Fibroblast of peridontal ligament (primary cell): Measurements from ENCODE around the gene CISH.
A peak's percentile ranks its signal among the peaks of the same experiment; 100 is the strongest.

ENCODE experiments used
- DNase-seq: peaks from one replicate; pipeline ENCODE4 v3.0.0-alpha.2; 2010; ENCODE audit errors: extremely low read depth

Gene CISH

DNA sequence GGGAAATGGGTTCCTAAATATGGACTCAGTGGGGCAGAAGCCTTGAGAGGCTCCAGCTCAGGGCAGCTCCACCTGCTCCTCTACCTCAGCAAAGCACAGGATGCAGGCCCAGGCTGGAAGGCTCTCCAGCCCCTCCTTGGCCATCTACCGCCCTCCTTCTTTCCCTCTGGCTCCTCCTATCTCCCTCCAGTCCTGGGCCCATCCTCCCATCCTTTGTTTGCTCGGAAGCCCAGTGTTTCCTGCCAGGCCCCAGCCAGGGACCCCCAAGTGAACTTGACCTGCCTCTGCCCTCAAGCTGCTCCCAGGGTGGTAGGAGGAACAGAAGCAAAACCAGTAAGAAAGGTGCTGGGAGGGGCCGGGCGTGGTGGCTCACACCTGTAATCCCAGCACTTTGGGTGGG, 25.4 kb upstream of the CISH start:
- no peak for DNase-seq

DNA sequence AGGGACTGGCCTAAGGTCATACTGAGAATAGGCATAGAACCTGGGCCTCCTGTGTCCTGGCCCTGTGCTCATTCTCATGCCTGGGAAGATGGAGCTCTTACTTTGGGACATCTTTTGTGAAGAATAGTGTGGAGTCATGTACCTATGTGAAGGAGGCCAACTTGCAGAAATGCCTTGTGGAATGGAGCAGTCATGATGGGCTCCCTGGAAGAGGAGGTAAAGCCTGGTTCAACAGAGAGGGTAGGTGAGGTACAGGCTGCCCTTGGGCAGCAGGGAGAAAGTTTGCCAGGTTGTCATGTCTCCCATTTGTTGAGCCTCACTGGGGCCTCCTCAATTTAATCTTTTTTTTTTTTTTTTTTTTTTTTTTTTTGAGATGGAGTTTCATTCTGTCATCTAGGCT, 23.5 kb upstream of the CISH start:
- DNase-seq = no peak

DNA sequence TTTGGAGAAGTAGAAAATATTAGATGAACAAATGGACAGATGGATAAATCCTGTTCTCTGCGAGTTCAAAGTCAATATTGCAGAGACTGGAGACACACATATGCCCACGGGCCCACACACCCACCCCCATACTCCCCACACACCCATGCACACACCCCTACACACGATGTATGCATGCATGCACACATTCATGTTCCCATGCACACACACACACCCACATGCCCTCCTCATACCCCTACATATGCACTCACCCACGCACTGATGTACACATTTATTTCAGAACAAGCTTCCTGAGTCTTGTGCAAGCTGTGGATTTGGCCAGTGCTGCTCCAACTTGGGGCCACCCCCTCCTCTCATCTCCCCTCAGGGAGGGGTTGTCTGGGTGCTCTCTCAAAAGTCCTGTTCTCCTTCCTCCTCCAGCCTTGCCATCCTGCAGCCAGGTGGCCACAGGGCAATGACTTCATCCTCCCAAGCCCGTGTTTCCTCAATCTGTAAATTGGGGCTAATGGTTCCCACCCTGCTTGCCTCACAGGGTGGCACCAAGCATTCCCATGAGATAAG, 21.7 kb upstream of the CISH start:
- no peak for DNase-seq

DNA sequence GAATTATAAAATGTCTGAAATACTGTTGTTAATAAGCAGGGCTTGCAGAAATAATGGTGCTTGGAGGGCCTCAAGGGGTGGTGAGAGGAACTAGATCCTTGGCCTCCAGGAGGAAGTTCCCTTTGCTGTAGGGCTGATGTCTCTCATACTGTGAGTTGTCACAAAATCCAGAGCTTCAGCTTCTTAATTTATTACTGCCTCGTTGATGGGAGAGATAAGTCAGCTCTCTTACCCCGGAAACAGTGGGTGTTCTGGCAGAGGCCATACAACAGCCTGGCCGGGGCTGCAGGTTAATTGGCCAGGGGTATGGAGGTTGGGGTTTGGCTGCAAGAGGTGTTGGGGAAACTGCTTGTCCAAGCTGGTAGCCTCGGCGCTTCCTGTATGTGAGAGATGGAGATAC, 20.9 kb upstream of the CISH start:
- no peak for DNase-seq

DNA sequence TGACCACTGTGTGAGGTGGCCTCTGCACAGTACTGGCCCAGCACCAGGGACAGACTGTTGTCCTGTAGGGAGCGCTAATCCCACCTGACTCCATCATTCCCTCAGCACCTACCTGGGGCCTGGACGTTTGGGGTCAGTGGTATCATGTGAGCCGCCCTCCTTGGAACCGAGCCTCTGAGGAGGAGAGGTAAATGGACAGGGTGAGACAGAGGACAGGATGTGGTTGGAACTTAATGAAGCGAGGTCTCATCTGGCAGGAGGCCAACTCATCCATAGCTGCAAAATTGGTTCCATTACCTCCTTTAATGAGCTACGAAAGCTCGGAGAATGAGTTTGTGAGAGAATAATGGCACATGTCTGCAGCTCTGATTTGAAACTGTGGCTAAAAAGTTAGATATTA, 19.3 kb upstream of the CISH start:
- no peak for DNase-seq

DNA sequence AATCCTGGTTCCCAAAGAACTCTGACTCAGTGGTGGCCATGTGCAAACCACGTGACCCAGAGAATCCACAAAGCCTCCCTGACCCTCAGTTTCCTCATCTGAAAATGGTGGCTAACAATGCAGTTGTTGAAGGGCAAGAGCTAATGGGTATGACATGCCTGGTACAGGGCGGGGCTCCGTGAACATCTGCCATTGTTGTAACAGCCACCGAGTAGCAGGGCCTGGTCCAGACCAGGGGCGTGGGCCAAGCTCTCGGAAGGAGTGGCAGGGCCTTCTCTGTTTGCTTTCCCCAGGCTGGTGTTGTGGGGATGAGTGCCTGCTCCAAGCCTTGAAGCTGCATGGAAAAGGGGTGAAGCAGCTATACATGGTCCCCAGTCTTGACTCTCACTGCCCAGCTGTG, 18.8 kb upstream of the CISH start:
- no peak for DNase-seq

DNA sequence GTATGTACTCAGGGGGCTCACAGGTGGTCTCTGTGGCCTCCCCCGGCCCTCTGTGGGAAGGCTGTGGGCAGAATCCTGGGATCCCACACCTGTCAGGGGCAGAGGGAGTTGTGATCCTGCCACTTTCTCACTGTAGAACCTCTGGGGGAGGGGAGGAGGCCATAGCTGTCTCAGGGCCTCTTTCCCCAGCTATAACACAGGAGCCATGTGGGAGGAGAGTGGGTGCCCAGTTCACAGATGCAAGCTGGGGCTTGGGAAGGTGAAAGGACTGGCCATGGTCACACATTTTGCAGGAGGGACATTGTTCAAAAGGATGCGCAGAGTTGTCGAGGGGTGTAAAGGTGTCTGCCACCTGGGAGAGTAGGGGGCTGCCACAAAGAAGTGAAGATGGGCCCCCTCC, 17.0 kb upstream of the CISH start:
- DNase-seq = no peak

DNA sequence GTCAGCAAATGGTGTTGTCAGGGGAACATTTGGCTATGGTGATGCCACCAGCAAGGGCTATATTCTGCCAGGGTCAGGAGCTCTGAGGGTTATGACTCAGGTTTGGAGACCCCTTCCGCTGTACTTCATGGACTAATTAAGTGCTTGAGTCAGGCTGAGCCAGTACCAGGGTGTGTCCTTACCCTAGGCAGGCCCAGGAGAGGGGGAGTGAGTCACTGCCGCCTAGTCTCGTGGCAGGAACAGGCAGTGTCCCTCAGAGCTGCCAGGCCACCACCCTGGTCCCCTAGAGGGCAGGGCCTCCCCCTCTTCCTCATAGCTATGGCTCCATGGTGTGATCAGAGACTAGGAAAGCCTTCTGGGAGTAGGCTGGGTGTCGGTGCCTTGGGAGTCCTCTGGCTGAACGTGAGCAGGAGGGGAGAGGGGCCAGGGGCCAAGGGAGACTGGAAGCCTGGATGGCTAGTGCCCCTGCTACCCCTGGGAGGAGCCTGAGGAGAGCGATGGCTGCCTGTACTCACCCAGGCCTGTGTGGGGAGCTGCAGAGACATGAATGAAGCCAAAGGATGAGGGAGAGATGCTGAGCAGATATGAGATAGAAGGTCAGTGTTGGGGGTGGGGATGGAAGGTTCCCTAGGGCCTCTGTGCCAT, 16.0 kb upstream of the CISH start:
- DNase-seq = peak; percentile 56

DNA sequence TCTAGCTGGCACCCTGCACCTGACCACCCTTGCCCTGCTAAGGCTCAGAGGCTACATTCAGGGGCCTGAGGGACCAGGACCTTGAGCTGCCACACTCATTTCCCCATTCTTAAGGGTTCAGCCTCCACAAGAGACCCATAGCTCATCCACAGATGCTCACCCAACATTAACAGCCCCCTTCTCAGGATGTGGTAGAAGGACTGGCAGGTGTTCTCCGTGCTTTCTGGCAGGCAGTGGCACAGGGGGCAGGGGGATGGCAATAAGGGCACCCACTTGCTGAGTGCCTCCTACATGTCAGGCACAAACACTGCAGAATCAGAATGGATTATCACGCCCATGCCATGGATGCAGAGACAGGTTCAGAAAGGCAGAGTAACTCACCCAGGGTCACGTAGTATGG, 14.8 kb upstream of the CISH start:
- no peak for DNase-seq

DNA sequence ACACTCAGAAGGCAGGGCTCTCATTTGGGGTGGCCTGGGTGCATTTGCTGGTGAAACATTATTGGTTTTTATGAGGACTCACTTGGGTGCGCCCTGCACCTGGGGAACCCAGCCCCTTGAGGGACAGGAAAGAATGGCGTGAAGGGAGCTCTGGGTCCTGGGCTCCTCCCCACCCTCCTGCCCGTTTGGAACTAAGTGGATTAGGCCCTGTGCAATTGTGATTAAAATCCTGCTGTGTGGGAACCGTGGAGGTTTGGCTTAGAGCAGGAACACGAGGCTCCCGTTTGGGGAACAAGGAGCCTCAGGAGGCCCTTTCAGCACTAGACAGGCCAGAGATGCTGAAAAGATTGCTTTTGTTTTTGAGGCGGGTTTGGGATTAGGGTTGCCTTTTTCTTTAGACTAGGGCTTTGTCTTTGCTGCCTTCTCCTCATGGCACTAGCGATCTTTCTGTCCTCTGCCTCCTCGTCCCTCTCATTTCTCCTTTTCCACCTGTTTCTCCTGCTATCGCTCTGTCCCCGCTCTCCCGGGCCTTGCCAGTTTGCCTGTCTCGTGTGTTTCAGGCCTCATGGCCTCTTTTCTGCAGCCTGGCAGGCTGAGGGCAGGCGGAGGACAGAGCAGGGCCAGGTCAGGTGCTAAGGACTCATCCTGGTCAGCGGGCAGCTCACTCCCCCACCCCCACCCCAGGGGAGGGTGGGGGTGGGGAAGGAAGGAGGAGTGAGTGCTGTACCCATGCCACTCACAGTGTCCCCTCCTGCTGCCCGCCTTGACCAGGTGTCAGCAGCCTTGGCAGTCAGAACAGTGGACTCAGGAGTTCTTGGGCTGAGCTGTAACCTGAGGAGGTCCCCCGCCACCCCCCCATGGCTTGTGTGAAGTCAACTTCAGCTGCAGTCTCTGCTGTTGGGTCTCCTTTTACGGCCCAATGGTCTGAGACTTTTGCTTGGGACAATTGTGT, 13.9 kb upstream of the CISH start:
- no peak for DNase-seq

DNA sequence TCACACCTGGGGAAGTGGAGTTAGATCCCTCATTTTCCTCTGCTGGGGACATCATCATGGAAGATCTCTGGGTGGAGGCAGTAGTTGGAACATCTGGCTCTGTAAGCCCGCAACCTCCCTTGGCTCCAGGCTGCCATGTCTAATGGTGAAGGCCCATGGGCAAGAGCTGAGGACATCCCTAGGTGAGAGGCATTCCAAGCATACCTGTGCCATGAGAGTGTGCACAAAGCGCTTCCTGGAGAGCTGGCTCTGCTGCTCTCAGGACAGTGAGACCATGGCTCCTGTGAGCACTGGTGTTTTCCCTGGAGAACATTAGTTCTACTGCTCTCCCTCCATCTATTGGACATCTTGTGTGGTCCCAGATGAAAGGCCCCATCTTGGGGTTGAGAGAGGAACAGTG, 13.1 kb upstream of the CISH start:
- DNase-seq = no peak

DNA sequence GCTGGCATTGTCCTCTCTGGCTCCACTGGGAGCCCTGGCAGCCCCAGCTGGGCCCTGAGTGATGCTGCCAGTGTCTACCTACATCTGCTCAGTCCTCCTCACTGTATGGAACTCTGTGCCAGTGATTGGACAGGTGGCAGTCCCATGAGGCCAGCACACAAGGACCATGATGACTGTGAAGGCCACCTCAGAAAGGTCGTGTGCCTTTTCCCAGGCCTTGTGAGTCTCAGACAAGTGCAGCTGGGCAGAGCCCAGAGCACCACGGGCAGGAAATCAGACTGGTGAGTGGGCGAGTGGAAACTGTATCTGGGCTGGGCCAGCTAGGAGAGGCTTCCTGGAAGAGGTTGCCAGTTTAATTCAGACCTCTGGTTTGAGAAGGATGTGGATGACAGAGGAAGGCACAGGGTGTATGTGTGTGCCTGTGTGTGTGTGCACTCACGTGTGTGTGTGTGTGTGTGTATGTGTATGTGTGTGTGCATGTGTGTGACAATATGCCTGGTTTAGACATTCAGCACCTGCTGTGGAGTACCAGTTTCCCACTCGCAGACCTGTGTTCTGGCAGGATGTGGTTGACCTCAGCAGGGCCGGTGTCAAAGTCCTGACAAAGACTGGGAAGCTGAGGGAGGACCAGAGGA, 12.4 kb upstream of the CISH start:
- DNase-seq = no peak

DNA sequence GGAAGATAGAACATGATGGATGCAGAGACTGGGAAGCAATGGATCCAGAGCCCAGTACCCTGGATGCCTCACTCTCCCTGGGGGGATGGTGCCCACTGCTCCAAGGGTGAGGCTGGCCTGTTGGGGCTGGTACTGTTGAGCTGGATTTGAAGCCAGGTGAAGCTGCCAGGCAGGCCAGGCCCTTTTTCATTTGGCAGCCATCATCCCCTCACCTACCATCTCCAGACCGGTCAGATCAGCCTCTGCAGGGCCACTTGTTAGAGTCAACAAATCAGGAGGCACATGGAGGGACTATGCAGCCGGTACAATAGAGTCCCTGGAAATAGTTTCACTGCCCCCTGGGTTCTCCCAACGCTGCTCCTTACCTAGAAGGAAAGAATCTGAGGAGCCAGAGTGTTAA, 11.3 kb upstream of the CISH start:
- DNase-seq = no peak

DNA sequence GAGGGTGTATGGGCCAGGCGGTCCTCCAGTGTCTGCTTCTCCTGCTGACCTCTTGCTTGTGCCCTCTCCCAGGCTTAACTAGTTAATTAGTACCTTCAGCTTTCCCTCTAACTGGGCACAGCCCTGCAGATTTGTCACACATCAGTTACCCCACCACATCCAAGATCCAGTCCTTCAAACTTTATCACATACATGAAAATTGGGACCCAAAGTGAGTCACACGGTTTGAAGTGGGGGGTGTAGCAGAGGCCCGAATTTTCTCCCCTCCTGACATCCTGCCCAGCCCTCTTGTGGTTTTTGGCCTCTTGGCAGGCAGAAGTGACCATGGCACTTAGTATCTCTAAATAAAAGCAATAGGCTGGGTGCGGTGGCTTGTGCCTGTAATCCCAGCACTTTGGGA, 9.2 kb upstream of the CISH start:
- DNase-seq = peak; percentile 29

DNA sequence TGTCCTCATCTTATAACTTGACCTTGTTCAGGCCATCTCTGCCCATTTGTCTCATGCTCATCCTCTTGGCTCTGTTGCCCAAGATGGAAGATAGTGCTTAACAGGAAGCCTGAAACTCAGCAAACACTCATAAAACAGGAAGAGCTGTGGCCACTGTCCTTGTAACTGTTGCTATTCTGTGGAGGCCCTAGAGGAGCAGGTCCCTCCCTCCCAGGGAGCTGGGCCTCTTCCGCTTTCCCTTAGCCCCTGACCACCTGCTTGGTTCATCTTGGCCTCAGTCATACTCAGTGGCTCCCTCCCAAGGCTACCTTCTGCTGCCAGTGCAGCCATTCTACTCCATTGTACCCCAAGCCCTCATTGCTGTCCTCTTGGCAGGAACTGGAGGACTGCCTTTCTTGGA, 8.8 kb upstream of the CISH start:
- DNase-seq = no peak

DNA sequence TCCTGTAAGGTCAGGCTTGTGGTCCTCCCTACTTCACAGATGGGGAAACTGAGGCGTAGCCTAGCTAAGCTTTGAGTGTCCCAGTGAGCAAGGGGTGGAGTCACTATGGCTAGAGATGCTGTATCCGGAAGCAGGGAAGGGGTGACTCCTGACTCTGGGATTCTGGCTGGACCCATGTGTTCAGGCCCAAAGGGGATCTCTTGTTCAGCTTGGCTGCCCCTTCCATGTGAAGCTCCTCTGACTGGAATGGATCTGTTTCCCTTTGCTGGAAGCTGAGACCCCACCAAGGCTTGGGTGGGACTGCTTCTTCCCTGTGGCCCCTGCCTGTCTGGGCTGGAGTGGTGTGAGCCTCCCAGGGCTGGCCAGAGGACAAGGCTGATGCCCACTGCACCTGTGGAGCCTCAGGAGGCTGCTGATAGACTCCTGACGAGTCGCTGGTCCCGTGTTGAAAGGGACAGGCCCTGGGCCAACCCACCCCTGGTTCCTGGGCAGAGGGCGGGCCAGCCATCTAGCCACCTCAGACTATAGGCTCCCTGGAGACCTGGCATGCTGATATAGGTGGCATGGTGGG, 6.4 kb upstream of the CISH start:
- DNase-seq = peak; percentile 8

DNA sequence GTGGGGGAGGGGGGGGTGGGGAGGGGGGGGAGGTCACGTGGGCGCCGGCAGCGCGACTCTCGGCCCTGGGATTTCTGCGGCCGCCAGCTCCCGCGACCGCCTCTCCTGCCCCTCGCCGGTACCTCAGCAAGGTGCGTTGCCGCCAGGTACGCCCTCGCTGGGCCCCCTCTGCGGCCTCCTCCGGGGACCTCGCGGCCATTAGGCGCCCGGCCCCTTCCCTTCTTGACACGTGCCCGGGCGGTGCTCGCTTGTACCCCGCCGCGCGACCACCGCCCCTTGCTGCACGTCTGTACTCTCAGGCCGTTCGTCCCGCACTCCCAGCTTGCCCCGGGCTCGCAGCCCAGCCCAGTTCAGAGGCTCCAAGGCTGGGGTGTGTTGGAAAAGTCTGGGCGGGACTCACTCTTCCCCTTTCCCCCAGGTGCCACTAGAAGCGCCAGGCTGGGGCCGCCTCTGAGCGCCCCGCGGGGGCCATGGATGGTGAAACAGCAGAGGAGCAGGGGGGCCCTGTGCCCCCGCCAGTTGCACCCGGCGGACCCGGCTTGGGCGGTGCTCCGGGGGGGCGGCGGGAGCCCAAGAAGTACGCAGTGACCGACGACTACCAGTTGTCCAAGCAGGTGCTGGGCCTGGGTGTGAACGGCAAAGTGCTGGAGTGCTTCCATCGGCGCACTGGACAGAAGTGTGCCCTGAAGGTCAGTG, 5.7 kb upstream of the CISH start, which contains the start of gene MAPKAPK3:
Gene MAPKAPK3 (plus strand): TSS at position 56 of the 696 bp plus-strand sequence. CDS start 415 bp downstream, at position 471.
- DNase-seq = no peak

DNA sequence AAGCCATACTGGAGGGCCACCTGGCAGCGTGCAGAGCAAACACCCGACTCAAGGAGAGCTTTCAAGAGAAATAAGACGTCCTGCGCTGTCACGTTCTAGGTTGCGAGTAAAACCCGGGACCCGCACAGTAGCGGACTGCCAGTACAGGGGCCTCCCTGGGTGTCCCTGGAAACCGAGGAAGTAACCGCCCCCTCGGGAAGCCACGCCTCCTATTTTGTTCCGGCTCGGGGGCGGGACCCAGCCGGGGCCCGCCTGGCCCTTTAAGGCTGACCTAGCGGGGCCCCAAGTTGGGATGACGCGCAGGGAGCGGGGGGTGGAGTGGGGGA, 5.2 kb upstream of the CISH start:
- DNase-seq = peak; percentile 82

DNA sequence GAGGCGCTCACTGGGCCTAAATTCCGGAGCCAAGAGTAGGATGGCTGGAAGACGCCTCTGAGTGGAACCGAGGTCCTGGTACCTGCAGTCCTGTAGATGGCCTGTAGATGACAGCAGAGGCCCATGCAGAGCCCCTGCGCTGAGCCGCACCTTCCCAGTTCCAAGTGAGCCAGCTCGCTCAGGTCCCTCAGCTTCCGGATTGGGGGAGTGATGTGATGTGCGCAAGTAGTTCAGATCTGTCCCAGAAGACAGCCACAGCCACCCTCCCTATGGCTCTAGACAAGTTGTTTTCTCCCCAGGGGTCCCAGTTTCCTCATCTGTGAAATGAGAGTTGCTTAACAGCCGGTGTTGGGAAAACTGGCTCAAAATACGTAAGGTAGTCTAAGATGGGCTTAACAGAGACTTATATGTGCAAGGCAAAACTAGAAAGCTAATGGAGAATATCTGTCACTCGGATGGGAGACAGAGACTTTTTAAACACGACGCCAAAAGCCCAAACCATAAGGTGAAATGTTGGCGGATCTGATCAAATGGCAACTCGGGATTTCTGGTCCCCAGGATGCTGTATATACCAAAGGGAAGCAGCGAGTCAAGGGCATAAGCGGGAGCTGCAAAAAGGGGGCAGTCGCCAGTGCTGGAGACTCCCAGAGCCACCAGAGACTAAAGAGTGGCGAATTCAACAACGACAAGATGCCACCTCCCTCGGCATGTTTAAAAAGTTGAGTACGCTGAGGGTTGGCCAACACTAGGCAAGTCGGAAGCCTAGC, 4.6 kb upstream of the CISH start:
- peak; percentile 78 for DNase-seq

DNA sequence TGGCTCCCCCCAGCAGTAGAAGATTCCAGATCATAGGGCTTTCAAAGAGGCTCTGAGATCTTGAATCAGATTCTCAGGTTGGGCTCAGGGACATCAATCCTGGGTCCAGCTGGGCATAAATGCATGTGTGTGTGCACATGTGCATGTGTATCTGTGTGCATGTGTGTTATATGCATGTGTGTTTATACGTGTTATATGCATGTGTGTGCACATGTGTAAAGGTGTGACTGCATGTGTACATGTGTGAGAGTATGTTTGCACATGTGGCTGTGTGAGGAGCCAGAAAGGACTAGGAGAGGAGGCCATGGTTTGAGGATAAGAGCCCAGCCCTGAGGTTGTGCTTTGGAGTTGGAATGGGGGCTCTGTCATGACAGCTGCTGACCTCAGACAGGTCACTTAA, 3.6 kb upstream of the CISH start:
- no peak for DNase-seq
